K562 (cell line): Measurements from ENCODE around the gene DUSP5. TPM values are rescaled to one million over a fixed set of nuclear protein-coding genes. Genes with fewer than 3 reads are reported as not detected.

Experiments
- HDGF ChIP-seq: fragments of 450-650 bp; IDR thresholded peaks from 2 replicates; pipeline ENCODE4 v1.6.1; 2016
- HLTF ChIP-seq: fragments of 450-650 bp; IDR thresholded peaks from 2 replicates; pipeline ENCODE4 v1.6.1; 2016
- MYC ChIP-seq, 2 experiments: fragments of 250-450 bp in 1 of 2; sonication (Bioruptor Pico) in 1 of 2; IDR thresholded peaks; 2 replicates each; pipeline versions ENCODE4 v1.5.1 to v1.6.1; 2012 to 2021; ENCODE audit warnings: low read depth in 2 of 2, borderline replicate concordance in 1 of 2, improper control_type of control experiment in 1 of 2, low read length in 1 of 2, mild to moderate bottlenecking in 1 of 2, moderate library complexity in 1 of 2
- POLR3A ChIP-seq: IDR thresholded peaks from 2 replicates; pipeline ENCODE4 v1.6.1; 2011; ENCODE audit warnings: borderline replicate concordance, mild to moderate bottlenecking, moderate library complexity; ENCODE audit not compliant: insufficient read length, insufficient read depth; ENCODE audit errors: extremely low read depth
- POLR3G ChIP-seq: IDR thresholded peaks from 2 replicates; pipeline ENCODE4 v1.6.1; 2011; ENCODE audit not compliant: insufficient read length, insufficient replicate concordance; ENCODE audit errors: extremely low read depth
- RUNX1 ChIP-seq: sonication (generic); IDR thresholded peaks from 2 replicates; pipeline ENCODE4 v1.6.1; 2016; ENCODE audit warnings: antibody characterized with exemption, low read depth
- polyA plus RNA-seq, 8 experiments: library from polyadenylated mRNA; depleted of rRNA in 4 of 8; stranded (reverse) in 5 of 8; unstranded in 3 of 8; fragments of >200 nt; fragmentation: Nextera tagmentation in 2 of 8; fragmentation: Illumina TruSeq in 1 of 8; extraction: Ambion mirVana in 2 of 8; extraction: Trizol in 1 of 8; gene quantifications; 2 replicates each; pipeline versions ENCODE4 v1.2.1 to v1.2.3, GENCODE V29; 2011 to 2014; ENCODE audit warnings: inconsistent platforms in 1 of 8, missing spikeins in 1 of 8
- total RNA-seq, 7 experiments: library from RNA; depleted of rRNA in 6 of 7; stranded (reverse); fragments of >200 nt in 6 of 7; fragmentation: Illumina TruSeq in 2 of 7; extraction: Trizol in 2 of 7; gene quantifications; 2 replicates each; pipeline versions ENCODE4 v1.2.1 to v1.2.3, GENCODE V29; 2011 to 2021; ENCODE audit warnings: low replicate concordance in 1 of 7
- TF ChIP-seq, protein P1 (sequence below): fragments of 450-650 bp; IDR thresholded peaks from 2 replicates; pipeline ENCODE4 v1.6.1; 2016; ENCODE audit warnings: mild to moderate bottlenecking, moderate library complexity
- TF ChIP-seq, protein P2 (sequence below), 2 experiments: fragments of 150-350 bp in 1 of 2; IDR thresholded peaks; 2 replicates each; pipeline ENCODE4 v1.6.1; 2012 to 2016; ENCODE audit warnings: low read depth in 2 of 2, low read length in 2 of 2, mild to moderate bottlenecking in 1 of 2, moderate library complexity in 1 of 2
- TF ChIP-seq, protein P3 (sequence below), 2 experiments: IDR thresholded peaks; 2 replicates each; pipeline ENCODE4 v1.6.1; 2011; ENCODE audit warnings: borderline replicate concordance in 1 of 2, control low read depth in 1 of 2, low read depth in 1 of 2, low read length in 1 of 2, mild to moderate bottlenecking in 1 of 2, mixed read lengths in 1 of 2, moderate library complexity in 1 of 2; ENCODE audit not compliant: insufficient read depth in 1 of 2, insufficient read length in 1 of 2, poor library complexity in 1 of 2, severe bottlenecking in 1 of 2; ENCODE audit errors: extremely low read depth in 1 of 2

The DUSP5 gene
- total and polyA plus RNA-seq, 9 of the 15 experiments (the other 6 are each of a cell fraction or from before 2014, with no cell fraction given) = 0.49 to 3.4 (median 2.0) TPM

DNA sequence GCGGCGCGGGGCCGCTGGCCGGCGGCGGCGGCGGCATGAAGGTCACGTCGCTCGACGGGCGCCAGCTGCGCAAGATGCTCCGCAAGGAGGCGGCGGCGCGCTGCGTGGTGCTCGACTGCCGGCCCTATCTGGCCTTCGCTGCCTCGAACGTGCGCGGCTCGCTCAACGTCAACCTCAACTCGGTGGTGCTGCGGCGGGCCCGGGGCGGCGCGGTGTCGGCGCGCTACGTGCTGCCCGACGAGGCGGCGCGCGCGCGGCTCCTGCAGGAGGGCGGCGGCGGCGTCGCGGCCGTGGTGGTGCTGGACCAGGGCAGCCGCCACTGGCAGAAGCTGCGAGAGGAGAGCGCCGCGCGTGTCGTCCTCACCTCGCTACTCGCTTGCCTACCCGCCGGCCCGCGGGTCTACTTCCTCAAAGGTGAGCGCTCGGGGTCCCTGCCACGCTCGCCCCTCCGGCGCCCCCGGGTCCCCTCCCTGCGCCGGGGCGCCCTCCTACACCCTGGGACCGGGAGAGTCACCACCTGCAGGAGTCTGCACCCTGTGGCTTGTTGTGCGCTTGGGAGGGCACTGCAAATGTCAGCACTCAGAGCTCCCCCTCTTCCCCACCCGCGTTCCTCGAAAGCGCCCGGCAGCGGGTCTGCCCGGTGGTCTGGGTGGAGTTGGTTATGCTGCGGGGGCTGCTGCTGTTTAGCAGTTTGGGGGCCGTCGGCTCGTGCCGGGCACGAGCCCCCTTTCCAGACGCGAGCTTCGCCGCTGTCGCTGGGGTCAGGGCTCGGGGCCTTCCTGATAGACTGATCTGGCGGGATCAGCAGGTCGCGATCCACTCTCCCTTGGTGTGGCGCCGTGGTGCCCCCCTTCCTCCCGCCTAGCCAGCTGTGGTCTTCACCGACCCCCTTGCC is 627 bp downstream of the DUSP5 start (continued):
- TF ChIP-seq, protein P1, sequence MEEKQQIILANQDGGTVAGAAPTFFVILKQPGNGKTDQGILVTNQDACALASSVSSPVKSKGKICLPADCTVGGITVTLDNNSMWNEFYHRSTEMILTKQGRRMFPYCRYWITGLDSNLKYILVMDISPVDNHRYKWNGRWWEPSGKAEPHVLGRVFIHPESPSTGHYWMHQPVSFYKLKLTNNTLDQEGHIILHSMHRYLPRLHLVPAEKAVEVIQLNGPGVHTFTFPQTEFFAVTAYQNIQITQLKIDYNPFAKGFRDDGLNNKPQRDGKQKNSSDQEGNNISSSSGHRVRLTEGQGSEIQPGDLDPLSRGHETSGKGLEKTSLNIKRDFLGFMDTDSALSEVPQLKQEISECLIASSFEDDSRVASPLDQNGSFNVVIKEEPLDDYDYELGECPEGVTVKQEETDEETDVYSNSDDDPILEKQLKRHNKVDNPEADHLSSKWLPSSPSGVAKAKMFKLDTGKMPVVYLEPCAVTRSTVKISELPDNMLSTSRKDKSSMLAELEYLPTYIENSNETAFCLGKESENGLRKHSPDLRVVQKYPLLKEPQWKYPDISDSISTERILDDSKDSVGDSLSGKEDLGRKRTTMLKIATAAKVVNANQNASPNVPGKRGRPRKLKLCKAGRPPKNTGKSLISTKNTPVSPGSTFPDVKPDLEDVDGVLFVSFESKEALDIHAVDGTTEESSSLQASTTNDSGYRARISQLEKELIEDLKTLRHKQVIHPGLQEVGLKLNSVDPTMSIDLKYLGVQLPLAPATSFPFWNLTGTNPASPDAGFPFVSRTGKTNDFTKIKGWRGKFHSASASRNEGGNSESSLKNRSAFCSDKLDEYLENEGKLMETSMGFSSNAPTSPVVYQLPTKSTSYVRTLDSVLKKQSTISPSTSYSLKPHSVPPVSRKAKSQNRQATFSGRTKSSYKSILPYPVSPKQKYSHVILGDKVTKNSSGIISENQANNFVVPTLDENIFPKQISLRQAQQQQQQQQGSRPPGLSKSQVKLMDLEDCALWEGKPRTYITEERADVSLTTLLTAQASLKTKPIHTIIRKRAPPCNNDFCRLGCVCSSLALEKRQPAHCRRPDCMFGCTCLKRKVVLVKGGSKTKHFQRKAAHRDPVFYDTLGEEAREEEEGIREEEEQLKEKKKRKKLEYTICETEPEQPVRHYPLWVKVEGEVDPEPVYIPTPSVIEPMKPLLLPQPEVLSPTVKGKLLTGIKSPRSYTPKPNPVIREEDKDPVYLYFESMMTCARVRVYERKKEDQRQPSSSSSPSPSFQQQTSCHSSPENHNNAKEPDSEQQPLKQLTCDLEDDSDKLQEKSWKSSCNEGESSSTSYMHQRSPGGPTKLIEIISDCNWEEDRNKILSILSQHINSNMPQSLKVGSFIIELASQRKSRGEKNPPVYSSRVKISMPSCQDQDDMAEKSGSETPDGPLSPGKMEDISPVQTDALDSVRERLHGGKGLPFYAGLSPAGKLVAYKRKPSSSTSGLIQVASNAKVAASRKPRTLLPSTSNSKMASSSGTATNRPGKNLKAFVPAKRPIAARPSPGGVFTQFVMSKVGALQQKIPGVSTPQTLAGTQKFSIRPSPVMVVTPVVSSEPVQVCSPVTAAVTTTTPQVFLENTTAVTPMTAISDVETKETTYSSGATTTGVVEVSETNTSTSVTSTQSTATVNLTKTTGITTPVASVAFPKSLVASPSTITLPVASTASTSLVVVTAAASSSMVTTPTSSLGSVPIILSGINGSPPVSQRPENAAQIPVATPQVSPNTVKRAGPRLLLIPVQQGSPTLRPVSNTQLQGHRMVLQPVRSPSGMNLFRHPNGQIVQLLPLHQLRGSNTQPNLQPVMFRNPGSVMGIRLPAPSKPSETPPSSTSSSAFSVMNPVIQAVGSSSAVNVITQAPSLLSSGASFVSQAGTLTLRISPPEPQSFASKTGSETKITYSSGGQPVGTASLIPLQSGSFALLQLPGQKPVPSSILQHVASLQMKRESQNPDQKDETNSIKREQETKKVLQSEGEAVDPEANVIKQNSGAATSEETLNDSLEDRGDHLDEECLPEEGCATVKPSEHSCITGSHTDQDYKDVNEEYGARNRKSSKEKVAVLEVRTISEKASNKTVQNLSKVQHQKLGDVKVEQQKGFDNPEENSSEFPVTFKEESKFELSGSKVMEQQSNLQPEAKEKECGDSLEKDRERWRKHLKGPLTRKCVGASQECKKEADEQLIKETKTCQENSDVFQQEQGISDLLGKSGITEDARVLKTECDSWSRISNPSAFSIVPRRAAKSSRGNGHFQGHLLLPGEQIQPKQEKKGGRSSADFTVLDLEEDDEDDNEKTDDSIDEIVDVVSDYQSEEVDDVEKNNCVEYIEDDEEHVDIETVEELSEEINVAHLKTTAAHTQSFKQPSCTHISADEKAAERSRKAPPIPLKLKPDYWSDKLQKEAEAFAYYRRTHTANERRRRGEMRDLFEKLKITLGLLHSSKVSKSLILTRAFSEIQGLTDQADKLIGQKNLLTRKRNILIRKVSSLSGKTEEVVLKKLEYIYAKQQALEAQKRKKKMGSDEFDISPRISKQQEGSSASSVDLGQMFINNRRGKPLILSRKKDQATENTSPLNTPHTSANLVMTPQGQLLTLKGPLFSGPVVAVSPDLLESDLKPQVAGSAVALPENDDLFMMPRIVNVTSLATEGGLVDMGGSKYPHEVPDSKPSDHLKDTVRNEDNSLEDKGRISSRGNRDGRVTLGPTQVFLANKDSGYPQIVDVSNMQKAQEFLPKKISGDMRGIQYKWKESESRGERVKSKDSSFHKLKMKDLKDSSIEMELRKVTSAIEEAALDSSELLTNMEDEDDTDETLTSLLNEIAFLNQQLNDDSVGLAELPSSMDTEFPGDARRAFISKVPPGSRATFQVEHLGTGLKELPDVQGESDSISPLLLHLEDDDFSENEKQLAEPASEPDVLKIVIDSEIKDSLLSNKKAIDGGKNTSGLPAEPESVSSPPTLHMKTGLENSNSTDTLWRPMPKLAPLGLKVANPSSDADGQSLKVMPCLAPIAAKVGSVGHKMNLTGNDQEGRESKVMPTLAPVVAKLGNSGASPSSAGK = peak; percentile 74
- TF ChIP-seq HLTF = no peak
- no peak for TF ChIP-seq RUNX1
- no peak for TF ChIP-seq MYC (IDR thresholded peaks at IDR 0.05; ENCODE audit: low read depth, low read length)
- TF ChIP-seq MYC (CRISPR knock-in tag; IDR thresholded peaks at IDR 0.05; ENCODE audit: borderline replicate concordance, low read depth) = no peak
- no peak for TF ChIP-seq POLR3A
- TF ChIP-seq, protein P2, sequence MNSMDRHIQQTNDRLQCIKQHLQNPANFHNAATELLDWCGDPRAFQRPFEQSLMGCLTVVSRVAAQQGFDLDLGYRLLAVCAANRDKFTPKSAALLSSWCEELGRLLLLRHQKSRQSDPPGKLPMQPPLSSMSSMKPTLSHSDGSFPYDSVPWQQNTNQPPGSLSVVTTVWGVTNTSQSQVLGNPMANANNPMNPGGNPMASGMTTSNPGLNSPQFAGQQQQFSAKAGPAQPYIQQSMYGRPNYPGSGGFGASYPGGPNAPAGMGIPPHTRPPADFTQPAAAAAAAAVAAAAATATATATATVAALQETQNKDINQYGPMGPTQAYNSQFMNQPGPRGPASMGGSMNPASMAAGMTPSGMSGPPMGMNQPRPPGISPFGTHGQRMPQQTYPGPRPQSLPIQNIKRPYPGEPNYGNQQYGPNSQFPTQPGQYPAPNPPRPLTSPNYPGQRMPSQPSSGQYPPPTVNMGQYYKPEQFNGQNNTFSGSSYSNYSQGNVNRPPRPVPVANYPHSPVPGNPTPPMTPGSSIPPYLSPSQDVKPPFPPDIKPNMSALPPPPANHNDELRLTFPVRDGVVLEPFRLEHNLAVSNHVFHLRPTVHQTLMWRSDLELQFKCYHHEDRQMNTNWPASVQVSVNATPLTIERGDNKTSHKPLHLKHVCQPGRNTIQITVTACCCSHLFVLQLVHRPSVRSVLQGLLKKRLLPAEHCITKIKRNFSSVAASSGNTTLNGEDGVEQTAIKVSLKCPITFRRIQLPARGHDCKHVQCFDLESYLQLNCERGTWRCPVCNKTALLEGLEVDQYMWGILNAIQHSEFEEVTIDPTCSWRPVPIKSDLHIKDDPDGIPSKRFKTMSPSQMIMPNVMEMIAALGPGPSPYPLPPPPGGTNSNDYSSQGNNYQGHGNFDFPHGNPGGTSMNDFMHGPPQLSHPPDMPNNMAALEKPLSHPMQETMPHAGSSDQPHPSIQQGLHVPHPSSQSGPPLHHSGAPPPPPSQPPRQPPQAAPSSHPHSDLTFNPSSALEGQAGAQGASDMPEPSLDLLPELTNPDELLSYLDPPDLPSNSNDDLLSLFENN (IDR thresholded peaks at IDR 0.05; ENCODE audit: low read depth in 2 of 2, low read length in 2 of 2) = no peak
- TF ChIP-seq POLR3G = no peak
- TF ChIP-seq, protein P3, sequence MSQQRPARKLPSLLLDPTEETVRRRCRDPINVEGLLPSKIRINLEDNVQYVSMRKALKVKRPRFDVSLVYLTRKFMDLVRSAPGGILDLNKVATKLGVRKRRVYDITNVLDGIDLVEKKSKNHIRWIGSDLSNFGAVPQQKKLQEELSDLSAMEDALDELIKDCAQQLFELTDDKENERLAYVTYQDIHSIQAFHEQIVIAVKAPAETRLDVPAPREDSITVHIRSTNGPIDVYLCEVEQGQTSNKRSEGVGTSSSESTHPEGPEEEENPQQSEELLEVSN (IDR thresholded peaks at IDR 0.05; ENCODE audit: borderline replicate concordance in 1 of 2, extremely low read depth in 1 of 2, insufficient read depth in 1 of 2, insufficient read length in 1 of 2, low read depth in 1 of 2, low read length in 1 of 2, poor library complexity in 1 of 2, severe bottlenecking in 1 of 2) = peak; percentile 64 to 72
- no peak for TF ChIP-seq HDGF
